PC-9 (cell line): ENCODE measurements around the gene KRT36.

Experiments used
- CTCF ChIP-seq: fragments of 200-600 bp; sonication (generic); conservative IDR thresholded peaks from 2 replicates; pipeline ENCODE4 v1.6.1; 2017; ENCODE audit warnings: mixed run types, antibody characterized with exemption, mild to moderate bottlenecking, moderate library complexity
- EZH2 ChIP-seq: fragments of 200-600 bp; sonication (generic); IDR thresholded peaks from 2 replicates; pipeline ENCODE4 v1.8.0; 2017; ENCODE audit warnings: antibody characterized with exemption, low read depth

GRCh38 chr17:41510251-41511065, 20.7 kb upstream of the KRT36 start:
- TF ChIP-seq CTCF = no peak
- no peak for TF ChIP-seq EZH2
